Stimulated activated CD8-positive, alpha-beta memory T cell treated with anti-CD3 and anti-CD28 coated beads, Interleukin-4, amount 100 ng/mL, for 48 hours (primary cell): ENCODE measurements around the gene TMCO2.

Experiments
- DNase-seq: peaks from one replicate; pipeline ENCODE4 v3.0.0-alpha.2; 2020

The TMCO2 gene

DNA sequence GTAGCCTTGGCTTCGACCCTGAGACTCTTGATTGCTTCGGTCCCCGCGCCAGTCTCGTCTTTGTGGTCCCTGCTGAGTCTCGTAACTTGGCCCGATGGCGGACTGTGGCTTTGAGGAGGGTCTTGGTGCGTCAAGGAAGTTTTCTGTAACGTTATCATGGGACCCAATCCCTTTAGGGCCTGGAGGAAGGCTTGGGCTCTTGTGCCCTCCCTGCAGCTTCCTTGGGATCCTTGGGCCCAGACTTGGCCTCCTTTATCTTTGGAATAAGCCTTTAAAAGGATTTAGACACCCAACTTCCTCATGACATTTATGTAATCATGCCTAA is 10.7 kb downstream of the TMCO2 start:
- DNase-seq, result no peak

DNA sequence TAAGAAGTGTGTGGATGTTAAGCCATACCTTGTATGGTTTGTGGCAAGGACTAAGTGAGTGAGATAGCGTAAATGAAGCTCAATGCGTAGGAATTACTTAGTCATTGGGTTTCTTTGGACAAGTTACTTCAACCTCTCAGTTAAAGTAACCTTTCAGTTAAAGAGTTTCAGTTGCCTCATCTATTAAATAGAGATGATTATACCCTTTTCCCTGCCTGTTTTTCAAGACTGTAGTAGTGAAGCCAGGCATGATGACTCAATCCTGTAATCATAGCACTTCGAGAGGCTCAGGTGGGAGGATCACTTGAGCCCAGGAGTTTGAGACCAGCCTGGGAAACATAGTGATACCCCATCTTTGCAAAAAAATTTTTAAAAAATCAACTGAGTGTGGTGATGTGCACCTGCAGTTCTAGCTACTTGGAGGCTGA is 16.6 kb downstream of the TMCO2 start:
- DNase-seq, result peak; percentile 34

DNA sequence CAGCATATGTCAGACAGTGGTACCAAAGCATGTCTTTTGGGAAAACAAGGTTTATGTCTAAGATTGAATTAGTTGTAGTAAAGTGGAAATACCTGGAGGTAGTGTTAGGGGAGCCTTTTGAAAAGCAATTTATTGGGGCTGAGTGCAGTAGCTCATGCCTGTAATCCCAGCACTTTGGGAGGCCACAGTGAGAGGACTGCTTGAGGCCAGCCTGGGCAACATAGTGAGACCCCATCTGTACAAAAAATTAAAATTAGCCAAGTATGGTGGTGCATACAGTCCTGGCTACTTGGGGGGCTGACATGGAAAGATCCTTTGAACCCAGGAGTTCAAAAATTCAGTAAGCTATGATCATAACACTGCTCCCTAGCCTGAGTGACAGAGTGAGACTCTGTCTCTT is 17.6 kb downstream of the TMCO2 start:
- DNase-seq, result no peak

DNA sequence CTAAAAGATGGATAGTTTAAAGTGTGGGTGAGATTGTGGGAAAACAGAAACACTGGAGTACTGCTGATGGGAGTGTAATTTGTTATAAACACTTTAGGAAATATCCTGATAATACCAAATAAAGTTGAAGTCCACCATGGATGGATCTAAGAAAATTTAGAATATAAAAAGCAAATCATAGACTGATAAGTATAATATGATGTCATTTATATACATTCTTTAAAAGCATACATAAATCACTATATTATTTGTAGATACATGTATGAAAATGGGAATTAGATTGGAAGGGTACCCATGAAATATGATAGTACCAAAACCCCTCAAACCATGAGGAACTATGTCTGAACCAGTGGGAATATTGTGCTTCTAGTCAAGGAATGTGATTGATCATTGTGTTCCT is 18.2 kb downstream of the TMCO2 start:
- DNase-seq, result no peak

DNA sequence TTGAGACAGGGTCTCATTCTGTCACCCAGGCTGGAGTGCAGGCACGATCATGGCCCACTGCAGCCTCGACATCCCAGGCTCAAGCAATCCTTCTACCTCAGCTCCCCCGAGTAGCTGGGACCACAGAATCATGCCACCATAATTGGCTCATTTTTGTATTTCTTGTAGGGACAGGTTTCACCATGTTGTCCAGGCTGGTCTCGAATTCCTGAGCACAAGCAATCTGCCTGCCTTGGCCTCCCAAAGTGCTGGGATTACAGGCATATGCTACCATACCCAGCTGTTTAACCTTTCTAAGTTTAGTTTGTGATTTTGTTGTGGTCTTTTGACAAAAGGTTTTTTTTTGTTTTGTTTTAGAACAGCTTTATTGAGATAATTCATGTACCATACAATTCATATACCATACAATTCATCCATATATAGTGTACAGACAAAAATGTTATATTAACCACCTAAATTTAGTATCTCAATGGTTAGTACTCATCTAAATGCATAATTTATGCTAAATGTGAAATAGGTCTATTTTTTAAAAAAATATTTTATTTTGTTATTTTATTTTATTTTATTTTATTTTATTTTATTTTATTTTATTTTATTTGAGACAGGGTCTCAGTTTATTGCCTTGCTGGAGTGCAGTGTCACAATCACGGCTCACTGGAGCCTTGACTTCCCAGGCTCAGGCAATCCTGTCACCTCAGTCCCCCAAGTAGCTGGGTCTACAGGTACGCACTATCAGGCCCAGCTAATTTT is 19.2 kb downstream of the TMCO2 start:
- DNase-seq, result no peak

DNA sequence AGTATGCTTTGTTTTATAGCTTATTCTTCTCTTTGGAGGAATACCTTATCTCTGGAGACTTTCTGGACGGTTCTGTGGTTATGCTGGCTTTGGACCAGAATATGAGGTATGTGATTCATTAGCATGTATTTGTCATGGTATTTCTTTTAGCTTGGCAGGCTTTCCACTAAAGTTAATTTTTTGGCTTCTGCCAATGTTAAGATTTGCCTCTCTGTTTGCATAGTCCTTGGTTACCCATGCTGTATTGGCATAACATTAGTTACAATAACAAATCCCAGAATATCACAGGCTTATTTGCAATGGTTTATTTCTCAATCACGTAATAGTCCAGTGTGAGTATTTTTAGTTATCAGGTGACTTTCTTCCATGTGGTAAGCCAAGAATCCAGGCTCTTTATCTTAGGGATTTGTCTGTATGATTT is 20.0 kb downstream of the TMCO2 start:
- no peak for DNase-seq

DNA sequence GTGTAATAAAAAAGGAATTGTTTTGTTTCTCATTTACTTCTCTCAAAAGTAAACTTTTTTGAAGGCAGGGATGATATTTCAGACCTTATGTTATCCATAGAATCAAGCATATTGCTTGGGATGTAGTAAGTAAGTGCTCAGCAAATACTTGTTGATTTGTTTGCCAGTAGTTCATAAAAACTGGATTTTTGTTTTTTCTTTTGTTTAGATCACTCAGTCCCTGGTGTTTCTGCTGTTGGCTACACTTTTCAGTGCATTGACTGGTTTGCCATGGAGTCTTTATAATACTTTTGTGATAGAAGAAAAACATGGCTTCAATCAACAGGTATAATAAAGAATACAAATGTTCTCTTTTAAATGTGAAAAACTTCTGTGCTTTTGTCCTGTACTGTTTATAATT is 20.5 kb downstream of the TMCO2 start:
- no peak for DNase-seq

DNA sequence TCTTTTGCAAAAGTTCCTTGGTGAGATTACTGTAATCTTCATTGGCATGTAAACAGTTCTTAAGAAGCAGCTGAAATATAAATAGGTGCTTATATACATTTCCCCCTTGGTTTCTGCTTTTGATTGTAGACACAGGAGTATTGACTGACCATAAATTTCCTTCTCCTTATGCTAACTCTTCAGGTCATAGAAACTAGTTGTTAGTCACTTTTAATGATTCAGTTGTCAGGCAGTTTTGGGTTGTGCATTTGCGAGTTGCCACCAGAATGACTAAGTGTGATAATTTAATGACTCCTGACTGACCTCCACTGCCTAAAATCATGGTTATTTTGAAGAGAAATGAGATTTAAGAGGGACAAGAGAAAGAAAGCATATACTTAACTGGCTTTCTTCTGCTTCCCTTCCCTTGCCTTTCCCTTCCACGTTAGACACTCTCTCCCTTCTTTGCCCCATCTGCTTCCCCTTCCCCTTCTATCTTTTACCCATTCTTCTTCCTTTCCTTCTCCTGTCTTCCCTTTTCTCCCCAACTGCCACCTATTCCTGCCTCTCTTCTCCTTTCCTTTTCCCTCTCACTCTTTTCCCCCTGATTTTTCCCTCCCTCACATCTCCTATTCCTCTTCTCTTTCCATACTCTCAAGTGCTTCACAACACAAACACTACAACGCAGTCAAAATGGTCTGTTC is 22.6 kb downstream of the TMCO2 start:
- no peak for DNase-seq

DNA sequence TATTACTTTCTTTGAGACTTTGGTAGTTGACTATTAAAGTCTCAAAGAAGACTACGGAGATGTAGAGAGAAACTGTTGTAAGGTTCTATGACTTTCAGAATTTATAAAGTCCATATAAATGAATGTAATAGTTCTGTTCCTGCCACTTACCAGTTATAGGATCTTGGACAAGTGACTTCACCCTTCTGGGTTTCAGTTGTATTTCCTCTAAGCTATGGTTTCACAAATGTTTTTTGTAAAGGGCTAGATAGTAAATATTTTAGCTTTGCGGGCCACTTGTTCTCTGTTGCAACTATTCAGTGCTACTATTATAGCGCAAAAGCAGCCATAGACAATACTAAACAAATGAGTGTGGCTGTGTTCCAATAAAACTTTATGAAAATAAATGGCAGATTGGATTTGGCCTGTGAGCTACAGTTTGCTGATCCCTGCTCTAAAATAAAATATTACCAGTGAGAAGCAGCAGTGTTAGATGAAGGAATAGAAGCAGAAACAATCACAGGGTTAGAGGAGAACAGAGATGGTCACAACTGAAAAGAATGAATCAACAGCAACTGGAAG is 25.0 kb downstream of the TMCO2 start:
- no peak for DNase-seq

DNA sequence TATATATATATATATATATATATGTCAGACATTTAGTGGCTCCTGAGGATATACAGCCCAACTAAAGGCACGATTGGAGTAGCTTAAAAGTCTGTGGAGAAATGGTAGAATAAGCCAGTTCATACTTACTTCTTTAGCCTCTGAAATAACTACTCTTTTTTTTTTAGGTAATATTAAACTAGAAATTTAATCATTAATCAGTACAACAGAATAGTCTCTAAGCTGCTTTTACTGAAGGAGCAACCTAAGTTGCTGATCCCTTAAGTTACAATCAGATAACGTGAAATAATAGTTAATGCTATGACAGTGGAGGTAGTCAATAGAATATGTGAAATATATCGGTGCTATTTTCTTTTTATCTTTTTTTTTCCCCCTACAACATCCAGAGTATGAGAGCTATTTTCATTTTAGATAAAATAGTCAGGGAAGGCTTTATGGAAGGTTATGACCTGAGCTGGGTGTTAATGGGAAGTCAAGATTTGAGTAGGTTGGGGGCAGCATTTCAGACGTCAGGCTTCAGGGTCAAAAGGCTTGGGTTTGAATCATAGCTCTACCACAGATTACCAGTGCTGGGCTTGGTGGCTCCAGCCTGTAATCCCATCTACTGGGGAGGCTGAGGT is 25.9 kb downstream of the TMCO2 start:
- DNase-seq, result no peak

DNA sequence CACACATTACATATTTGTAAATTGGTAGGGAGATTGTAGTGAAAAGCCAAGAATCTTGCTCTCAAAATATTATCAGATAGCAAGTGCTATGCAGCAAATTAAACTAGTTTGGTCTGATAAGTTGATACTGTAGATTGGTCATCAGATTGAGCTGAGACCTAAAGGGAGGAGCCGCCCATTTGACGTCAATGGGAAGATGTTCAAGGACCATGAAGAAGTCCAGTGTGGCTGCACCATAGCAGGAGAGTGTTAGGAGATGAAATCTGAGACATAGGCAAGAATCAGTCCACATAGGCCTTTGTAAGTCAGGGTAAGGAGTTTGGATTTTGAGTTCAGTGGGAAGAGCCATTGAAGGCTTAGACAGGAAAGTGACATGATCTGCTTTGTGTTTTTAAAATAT is 26.6 kb downstream of the TMCO2 start:
- no peak for DNase-seq

DNA sequence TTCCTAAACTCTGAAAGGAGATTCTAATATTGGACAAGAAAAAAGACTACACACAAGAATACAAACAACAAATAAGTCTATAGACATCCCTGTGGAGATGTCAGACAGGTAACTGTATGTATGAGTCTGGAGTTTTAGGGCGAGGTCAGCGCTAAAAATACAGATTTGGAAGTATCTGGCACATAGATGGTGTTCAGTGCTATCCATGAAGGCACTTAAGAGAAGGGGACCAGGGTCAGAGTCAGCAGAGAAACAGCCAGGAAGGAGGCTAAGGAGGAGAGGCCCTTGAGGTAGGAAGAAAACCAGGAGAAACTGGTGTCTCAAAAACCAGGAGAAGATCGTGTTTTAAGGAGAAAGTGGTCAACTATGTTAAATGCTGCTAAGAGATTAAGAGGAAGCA is 28.4 kb downstream of the TMCO2 start:
- DNase-seq, result no peak

DNA sequence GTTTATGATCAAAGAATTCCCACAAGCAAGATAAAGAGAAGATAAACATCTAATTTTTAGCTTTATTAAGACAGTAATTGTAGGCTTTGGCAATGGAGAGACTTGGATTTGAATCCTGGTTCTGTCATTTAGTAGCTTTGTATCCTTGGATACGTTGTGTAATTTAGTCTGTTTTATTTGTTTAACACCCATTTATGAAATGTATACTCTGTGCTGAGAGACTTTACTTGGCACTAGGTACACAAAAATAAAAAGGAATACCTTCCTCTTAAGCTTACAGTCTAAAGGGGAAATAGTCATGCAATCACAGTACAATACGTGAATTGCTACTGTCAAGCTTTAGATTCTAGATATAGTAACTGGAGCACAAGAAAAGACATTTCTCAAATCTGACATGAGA is 34.1 kb downstream of the TMCO2 start:
- no peak for DNase-seq

DNA sequence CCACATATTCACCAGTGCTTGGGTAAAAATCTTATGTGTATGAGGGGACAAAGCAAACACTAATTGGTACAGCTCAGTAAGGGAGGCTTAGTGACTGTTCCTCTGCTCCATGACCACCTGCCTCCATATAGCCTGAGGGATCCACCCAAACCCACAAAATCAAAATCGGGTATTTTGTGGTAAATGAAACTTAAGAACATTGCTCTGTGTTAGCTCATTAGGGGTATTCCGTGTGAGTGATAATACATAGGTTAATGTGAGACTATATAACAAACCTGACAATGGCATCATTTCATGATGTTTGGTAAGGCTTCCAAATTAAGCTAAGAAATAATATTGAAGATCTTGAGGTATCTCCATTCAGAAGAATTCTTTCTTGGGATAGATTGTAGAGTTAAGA is 43.6 kb downstream of the TMCO2 start:
- no peak for DNase-seq

DNA sequence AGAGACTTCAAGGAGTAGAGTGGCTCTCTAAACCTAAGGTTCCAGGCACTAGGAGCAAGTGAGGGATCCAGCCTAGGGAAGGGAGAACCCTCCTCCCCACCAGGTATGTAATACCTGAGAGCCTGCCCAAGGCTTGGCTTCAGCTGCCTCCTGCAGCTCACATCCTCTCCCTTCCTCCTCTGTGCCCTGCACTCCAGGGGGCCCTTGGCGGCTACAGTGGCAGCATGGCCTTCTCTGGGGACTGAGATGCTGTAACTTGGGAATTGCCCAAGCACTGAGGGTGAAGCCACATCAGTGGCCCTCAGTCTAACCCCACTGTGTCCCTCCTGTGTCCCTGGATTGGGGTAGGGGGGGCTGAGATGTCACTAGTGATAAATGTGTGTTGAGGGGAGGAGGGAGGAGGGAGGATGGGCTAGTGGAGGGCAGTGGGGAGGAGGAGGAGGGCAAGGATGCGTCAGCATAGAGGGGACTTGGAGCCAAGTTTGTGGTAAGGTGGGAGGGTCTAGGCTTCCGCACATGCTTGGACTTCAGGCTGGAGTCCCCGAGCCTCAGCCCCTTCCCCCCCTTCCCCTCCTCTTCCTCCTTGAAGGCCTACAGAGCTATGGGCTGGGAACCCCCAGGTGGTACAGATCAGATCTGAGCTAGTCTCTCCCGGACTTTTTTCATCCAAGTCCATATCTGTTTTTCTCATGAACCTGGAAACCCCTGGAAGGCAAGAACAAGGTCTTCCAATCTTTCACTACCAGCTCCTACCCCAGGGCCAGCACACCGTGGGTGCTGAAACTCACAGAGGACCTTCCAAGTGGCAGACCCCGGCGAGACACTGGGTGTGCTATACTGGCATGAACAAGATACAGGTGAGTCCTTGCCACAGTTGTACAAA is 51.9 kb downstream of the TMCO2 start:
- DNase-seq, result no peak

DNA sequence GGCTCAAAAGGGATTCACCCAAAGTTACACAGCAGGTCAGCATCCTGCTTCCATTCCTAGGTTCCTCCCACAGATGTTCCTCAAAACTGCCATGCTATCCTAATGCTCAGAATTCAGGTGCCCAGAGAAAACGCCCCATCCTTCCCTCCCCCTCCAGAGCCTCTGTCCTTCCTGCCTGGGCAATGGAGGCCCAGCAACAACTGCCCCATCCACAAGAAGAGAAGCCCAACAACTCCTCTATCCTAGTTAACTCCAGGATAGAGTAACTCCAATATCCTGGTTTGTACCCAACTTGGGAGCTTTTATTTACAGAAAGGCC is 52.5 kb downstream of the TMCO2 start:
- no peak for DNase-seq

DNA sequence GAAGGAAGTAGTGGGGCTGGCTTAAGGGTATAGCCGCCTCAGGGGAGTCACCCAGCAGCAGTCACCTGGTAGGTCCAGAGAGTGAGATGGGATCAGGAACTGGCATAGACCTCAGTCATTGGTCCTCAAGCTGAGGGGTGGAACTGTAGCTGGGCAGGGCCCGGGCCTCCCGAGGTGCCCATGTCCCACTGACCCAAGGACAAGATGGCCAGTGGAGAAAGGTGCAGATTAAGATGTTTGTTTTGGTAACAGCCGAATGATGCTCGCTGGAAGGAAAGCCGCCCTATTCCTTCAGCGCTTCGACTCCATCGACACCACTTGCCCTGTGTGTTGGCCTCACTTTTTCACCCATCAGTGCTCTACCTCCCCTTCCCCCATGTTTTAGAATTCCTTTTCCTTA is 52.9 kb downstream of the TMCO2 start:
- no peak for DNase-seq

DNA sequence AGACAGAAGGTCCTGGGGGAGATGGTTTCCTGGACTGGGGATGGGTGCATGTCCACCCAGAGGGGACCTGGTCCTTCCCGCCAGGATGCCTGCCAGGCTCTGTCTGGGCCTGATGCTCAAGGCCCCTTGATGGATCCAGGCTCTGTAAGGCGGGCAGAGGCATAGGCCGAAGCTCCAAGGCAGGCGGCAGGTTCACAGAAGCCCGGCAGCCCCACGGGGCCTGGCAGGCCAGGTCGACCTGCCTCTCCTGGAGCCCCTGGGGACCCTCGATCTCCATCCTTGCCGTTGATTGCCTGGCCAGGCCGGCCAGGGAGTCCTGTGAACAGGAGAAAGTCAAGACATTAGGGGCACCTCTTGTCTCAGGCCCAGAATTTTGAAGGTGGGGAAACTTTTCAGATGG is 53.3 kb downstream of the TMCO2 start:
- no peak for DNase-seq
